Activated B cell treated with CpG ODN at 0.5 μM for 24 hours (primary cell): ENCODE data around the gene ADAMTSL1. TPM values are rescaled to one million over a fixed set of nuclear protein-coding genes. Genes with fewer than 3 reads are reported as not detected.

Source experiments
- ATAC-seq: fragments of 200-7000 bp; cut with Tn5 transposase; one replicate; pipeline ENCODE4 v1.10.0; 2021; ENCODE audit warnings: low read depth, mild to moderate bottlenecking, moderate library complexity
- CTCF ChIA-PET: fragments of 350-600 bp; sonication (Branson Sonifier 250); formaldehyde crosslinking; loops from one replicate; lab custom pipeline; 2021; ENCODE audit warnings: antibody characterized with exemption; lab: Charles Lee
- POLR2A ChIA-PET: fragments of 350-600 bp; sonication (Branson Sonifier 250); formaldehyde crosslinking; loops from one replicate; lab custom pipeline; 2021; ENCODE audit warnings: antibody characterized with exemption; lab: Charles Lee
- DNase-seq: peaks from one replicate; pipeline ENCODE4 v3.0.0; 2022
- H3K27ac Mint-ChIP-seq: one replicate; pipeline ENCODE4 v1.8.0; 2020; ENCODE audit warnings: mixed read lengths
- H3K27me3 Mint-ChIP-seq: one replicate; pipeline ENCODE4 v1.8.0; 2021; ENCODE audit warnings: mixed read lengths
- H3K36me3 Mint-ChIP-seq: one replicate; pipeline ENCODE4 v1.8.0; 2021; ENCODE audit warnings: low read depth, mixed read lengths
- H3K4me1 Mint-ChIP-seq: one replicate; pipeline ENCODE4 v1.8.0; 2021; ENCODE audit warnings: mixed read lengths
- H3K4me3 Mint-ChIP-seq: one replicate; pipeline ENCODE4 v1.8.0; 2020; ENCODE audit warnings: mild to moderate bottlenecking, mixed read lengths
- H3K9me3 Mint-ChIP-seq: one replicate; pipeline ENCODE4 v1.8.0; 2020; ENCODE audit warnings: mixed read lengths
- intact Hi-C: fragments of 100-400 bp; cut with micrococcal nuclease; formaldehyde crosslinking; loops from one replicate; pipeline ENCODE4 v1.15.1; 2024
- total RNA-seq: library from RNA; stranded (reverse); gene quantifications from 2 replicates; pipeline ENCODE4 v1.2.3, GENCODE V29; 2022
- TF ChIP-seq, protein P1 (sequence below): fragments of 200-600 bp; IDR thresholded peaks from one replicate; pipeline ENCODE4 v1.8.0; 2022; ENCODE audit warnings: antibody characterized with exemption, mild to moderate bottlenecking

ADAMTSL1 gene
- total RNA-seq, 1 donor from 2014 or later: not detected

DNA sequence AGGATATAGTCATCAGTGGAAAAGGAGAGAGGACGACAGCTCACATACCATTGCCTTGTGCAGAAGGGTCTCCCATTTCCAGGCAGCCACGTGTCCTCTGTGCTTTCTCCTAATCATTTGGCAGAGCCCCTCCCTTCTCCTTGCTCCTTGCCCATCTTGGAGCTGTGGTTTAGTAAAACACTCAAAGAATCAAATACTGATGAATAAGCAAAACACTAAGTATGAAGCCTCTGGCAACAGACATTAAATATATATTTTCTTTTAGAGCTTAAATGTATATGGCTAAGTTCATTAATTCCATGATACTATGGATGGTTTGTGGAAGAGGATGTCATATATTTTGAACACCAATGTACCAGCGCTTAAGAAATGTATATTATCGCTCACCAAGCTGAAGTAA, 280.6 kb downstream of the ADAMTSL1 start:
- no peak for ATAC-seq

DNA sequence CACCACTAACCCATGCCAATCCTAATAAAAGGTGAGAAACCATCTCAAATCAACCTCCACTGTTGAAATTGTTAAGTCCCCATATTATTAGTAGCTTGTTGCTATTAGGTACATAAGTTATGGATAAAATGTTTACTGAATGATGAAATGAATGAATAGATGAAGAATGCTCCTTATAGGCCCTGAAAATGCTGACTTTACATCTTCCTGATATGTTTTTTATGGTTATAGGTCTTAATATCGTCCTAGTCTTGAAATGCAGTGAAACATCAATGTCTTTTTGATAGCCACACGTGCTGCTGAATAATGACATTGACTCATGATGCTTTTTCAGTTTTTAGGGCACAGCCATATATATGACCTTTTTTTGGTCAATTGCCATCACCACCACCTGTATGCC, 281.3 kb downstream of the ADAMTSL1 start:
- H3K27me3 Mint-ChIP-seq: no peaks in the 10 kb centered on the region

More for the DNA sequence above, 280.6 kb downstream of the ADAMTSL1 start:
- Mint-ChIP-seq H3K9me3 (no peaks in the 10 kb centered on the region), H3K36me3 (no peaks in the 10 kb centered on the region), H3K27me3 (no peaks in the 10 kb centered on the region), H3K27ac (no peak overlapping the region), H3K4me3 (no peak overlapping the region), H3K4me1 (no peaks in the 10 kb centered on the region)
- TF ChIP-seq, protein P1, sequence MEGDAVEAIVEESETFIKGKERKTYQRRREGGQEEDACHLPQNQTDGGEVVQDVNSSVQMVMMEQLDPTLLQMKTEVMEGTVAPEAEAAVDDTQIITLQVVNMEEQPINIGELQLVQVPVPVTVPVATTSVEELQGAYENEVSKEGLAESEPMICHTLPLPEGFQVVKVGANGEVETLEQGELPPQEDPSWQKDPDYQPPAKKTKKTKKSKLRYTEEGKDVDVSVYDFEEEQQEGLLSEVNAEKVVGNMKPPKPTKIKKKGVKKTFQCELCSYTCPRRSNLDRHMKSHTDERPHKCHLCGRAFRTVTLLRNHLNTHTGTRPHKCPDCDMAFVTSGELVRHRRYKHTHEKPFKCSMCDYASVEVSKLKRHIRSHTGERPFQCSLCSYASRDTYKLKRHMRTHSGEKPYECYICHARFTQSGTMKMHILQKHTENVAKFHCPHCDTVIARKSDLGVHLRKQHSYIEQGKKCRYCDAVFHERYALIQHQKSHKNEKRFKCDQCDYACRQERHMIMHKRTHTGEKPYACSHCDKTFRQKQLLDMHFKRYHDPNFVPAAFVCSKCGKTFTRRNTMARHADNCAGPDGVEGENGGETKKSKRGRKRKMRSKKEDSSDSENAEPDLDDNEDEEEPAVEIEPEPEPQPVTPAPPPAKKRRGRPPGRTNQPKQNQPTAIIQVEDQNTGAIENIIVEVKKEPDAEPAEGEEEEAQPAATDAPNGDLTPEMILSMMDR: no peak
- POLR2A ChIA-PET: no interaction called here
- CTCF ChIA-PET: no interaction called here
- intact Hi-C loops: no loop called here
- DNase-seq: no peak

DNA sequence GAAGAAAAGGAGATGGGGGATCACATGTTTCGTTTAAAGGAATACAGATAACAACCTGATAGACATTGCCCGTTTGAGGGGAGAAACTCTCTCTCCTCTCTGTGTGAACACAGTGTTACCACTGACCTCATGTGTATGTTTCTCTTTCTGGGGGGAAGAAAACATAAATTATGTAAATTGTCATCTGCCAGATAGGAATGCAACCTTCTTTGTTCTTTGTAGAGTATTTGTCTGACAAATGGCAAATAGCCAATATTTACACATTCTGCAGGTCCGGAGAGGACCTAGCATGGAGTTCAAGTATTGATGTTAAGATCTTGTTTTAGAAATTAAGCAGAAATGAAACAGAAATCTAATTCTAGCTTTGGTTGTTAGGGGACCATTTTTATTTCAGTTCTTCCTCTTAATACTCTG, 282.8 kb downstream of the ADAMTSL1 start:
- Mint-ChIP-seq H3K36me3 (no peaks in the 10 kb centered on the region), H3K9me3 (no peaks in the 10 kb centered on the region), H3K27ac (no peak overlapping the region), H3K27me3 (no peaks in the 10 kb centered on the region), H3K4me1 (no peaks in the 10 kb centered on the region), H3K4me3 (no peak overlapping the region)
- intact Hi-C loops: no loop called here
- TF ChIP-seq, protein P1: no peak
- DNase-seq: no peak
- POLR2A ChIA-PET: no interaction called here
- ATAC-seq: no peak
- CTCF ChIA-PET: no interaction called here

More for the DNA sequence above, 281.3 kb downstream of the ADAMTSL1 start:
- Mint-ChIP-seq H3K36me3 (no peaks in the 10 kb centered on the region), H3K27ac (no peak overlapping the region), H3K4me1 (no peaks in the 10 kb centered on the region), H3K4me3 (no peak overlapping the region), H3K9me3 (no peaks in the 10 kb centered on the region)
- TF ChIP-seq, protein P1: no peak
- no peak for DNase-seq
- no peak for ATAC-seq
- ChIA-PET CTCF (no interaction called here), POLR2A (no interaction called here)
- intact Hi-C loops: no loop called here

DNA sequence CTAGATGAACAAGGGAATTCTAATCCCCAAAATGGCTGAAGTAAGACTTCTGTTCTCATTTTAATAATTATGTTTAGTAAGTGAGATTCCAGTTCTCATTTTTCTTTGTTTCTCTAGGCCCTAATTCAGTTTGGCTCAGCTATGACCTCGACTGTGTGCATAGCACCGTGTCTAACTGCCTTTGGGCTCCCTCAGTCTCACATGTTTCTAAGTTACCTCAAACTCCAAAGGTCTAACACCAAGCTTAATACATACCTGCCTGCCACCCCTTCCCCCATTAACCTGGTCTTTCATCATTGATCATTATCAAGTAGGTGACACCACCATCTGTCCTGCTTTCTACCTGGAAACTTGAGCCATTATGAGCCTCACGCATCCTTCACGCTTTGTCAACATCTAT, 285.9 kb downstream of the ADAMTSL1 start:
- H3K27me3 Mint-ChIP-seq: no peaks in the 10 kb centered on the region
- CTCF ChIA-PET: no interaction called here
- H3K4me1 Mint-ChIP-seq: no peaks in the 10 kb centered on the region

DNA sequence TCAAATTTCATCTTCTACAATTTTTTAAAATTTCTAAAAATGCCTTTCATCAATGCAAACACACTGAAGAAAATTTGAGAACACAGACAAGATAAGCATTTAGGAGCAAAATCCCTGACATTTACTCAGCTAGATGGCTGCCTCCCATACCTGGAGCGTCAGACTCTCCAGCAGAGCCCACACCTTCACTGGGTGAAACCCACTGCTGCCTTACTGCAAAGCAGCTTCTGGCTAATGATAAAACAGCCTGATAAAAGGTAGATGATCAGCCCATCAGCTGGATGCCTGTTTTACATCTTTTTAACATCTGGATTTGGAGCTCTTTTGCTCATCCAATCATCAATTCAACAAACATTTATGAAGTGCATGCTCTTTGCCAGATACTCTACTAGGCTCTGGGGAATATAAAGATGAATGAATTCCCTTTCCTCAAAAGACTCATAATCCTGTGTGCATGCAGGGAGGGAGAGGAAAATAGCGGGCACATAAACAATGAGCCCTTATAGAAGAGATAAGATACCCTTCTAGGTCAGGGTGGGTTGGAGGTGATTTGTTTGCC, 287.9 kb downstream of the ADAMTSL1 start:
- ATAC-seq (no peak), DNase-seq (no peak)
- ChIA-PET POLR2A (no interaction called here), CTCF (no interaction called here)
- Mint-ChIP-seq H3K36me3 (no peaks in the 10 kb centered on the region), H3K9me3 (no peaks in the 10 kb centered on the region), H3K4me1 (no peaks in the 10 kb centered on the region), H3K27ac (no peak overlapping the region), H3K4me3 (no peak overlapping the region), H3K27me3 (no peaks in the 10 kb centered on the region)
- TF ChIP-seq, protein P1: no peak
- intact Hi-C loops: no loop called here

More for the DNA sequence above, 285.9 kb downstream of the ADAMTSL1 start:
- intact Hi-C loops: no loop called here
- DNase-seq: no peak
- H3K36me3 Mint-ChIP-seq: no peaks in the 10 kb centered on the region
- TF ChIP-seq, protein P1: no peak
- no peak overlapping the region for H3K27ac Mint-ChIP-seq
- ATAC-seq: no peak
- H3K4me3 Mint-ChIP-seq: no peak overlapping the region
- H3K9me3 Mint-ChIP-seq: no peaks in the 10 kb centered on the region
- POLR2A ChIA-PET: no interaction called here
